CD4-positive, alpha-beta T cell treated with Interleukin-17A for 4 hours (primary cell): Measurements from ENCODE around the gene HEMGN.

Source experiments
- DNase-seq: peaks from one replicate; pipeline ENCODE4 v3.0.0-alpha.2; 2020; ENCODE audit warnings: mixed read lengths

The HEMGN gene

DNA sequence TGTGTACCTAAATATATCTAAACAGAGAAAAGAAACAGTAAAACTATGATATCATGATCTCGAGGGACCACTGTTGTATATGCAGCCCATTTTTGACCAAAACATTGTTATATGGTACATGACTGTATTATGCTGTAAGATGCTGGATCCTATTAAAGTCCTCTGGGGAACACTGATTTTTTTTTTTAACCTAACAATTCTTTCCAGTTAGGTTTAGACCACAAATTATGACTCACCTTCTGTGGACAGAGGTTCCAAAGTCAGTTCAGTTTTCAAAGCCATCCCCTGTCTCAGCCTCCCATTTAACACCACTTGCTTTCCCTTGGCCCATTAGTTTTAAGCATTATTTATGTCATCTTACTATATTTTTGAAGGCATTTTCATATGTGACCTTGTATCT lies 42.8 kb downstream of the HEMGN start:
- no peak for DNase-seq

DNA sequence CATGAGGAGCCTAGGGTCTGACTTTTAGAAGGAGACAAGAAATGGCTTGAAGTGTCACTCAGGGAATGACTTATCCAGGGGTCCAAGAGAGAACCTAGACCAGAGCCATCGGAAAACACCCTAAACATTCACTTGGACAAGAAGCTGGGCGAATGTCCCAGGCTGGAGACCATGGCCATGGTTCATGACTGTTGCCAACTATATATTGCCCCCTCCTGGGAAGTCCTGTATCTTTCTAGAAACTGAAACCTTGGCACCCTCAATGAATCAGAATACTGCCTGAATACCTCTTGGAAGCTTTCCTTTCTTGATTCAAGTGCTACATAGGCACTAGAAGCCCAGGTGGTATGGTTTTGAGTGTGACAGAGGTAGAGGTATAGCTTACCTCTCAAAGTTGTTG lies 45.6 kb downstream of the HEMGN start:
- DNase-seq = no peak

DNA sequence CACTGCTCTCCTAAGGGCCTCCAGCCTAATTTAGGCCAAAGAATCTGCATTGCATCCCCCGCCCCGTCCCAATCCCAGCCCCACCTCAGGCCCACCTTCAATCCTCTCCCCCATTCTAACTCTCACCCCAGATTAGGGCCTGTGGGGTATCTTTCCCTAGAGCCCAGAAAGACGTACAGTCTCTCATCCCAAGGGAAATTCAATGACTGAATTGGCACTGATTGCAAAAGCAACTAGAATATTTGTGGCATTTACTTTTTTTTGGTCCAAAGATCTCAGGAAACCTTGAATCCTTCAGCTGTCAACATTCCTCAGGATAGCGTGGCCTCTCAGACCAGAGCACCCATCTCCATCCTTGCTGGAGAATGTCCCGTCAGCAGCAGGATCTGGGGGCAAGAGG lies 46.2 kb downstream of the HEMGN start:
- no peak for DNase-seq

DNA sequence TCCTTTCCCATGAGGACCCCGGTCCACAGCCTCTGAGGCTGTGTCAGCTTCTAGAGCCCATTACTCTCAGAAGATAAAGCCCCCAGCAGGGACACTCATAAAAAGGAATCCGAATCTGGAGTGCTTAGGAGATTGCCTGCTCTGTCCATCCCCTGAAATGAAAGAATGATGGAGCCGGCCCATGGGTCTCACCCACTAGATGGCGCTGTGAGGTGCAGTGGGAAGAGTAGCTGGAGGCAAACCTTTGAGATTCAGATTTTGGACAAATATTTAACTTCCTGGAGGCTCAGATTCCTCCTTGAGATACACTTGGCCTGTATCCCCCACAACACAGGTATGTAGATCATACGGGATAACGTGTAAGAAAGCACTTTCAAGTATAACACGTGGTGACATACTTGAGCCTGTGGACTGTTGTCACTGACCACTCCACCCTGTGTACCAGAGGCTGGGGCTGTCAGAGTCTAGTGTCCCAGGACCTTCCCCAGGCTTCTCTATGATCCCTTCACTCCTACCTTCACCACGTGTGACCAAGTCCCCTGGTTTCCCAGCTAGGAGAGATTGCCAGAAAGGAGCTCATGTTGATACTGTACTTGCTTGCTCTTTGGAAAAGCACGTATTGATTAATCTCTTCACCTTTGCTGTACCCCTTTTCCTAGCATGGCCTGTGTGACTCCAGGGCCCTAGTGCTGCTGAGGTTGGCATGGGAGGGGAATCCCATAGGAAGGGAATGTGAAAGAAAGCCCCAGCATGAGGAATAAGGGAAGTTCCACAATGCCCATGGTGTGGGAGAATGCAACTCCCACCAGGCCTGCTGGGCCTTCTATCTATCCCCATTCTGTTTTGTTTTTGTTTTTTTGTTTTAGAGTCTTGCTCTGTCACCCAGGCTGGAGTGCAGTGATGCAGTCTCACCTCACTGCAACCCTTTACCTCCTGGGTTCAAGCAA lies 47.8 kb downstream of the HEMGN start:
- DNase-seq = peak; percentile 82

DNA sequence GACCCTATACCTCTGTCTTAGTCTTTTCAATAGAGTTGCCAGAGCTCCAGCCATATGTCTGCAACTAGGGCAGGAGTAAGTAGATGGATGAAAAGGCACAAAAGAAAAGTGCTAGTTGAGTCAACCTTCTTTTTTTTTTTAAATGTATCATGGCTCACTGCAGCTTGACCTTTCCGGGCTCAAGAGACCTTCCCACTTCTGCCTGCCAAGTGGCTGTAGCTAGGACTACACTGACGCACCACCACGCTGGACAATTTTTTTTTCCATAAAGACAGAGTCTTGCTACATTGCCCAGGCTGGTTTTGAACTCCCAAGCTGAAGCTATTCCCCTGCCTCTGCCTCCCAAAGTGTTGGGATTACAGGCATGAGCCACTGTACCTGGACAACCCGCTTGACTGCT lies 57.6 kb downstream of the HEMGN start:
- DNase-seq = no peak
